A673 (cell line): ENCODE data around the gene STPG1.

ENCODE experiments used
- EZH2 ChIP-seq: fragments of 200-600 bp; sonication (generic); IDR thresholded peaks from 2 replicates; pipeline ENCODE4 v1.6.1; 2017; ENCODE audit warnings: borderline replicate concordance, low read depth, mild to moderate bottlenecking, mixed read lengths, antibody characterized with exemption, low read length; ENCODE audit not compliant: poor library complexity, severe bottlenecking
- TF ChIP-seq, protein P1 (sequence below): fragments of 300-800, 200-600 bp; sonication (generic); conservative IDR thresholded peaks from 2 replicates; pipeline ENCODE4 v1.5.1; 2017; ENCODE audit warnings: low read depth, mild to moderate bottlenecking, antibody characterized with exemption, low read length, moderate library complexity, mixed read lengths

DNA sequence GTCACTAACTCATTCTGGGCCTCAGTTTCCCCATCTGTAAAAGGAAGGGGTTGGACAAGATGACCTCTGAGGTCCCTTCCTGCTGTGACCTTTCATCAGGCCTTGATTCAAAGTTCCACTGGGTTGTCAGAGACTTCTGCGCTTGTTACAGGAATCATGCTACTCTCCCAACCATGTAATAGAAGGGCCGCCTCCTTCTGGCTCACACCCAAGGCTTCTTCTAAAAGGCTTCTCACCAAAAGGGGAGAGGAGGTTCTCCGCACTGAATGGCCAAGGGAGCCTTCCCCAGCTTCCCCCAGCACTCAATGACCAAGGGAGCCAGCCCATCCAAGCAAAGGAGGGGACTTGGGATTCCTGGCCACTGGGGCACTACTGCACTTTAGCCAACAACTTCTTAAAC, 51.8 kb downstream of the STPG1 start:
- no peak for TF ChIP-seq EZH2
- TF ChIP-seq, protein P1, sequence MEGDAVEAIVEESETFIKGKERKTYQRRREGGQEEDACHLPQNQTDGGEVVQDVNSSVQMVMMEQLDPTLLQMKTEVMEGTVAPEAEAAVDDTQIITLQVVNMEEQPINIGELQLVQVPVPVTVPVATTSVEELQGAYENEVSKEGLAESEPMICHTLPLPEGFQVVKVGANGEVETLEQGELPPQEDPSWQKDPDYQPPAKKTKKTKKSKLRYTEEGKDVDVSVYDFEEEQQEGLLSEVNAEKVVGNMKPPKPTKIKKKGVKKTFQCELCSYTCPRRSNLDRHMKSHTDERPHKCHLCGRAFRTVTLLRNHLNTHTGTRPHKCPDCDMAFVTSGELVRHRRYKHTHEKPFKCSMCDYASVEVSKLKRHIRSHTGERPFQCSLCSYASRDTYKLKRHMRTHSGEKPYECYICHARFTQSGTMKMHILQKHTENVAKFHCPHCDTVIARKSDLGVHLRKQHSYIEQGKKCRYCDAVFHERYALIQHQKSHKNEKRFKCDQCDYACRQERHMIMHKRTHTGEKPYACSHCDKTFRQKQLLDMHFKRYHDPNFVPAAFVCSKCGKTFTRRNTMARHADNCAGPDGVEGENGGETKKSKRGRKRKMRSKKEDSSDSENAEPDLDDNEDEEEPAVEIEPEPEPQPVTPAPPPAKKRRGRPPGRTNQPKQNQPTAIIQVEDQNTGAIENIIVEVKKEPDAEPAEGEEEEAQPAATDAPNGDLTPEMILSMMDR = no peak
